ENCODE results near the gene MTG2. TPM values are rescaled to one million over a fixed set of nuclear protein-coding genes. Genes with fewer than 3 reads are reported as not detected.

MTG2 gene
- total and polyA plus RNA-seq, 2 experiments from 2014 or later = 11.3 to 11.7 TPM

GRCh38 chr20:62245911-62246280 is 63.1 kb downstream of the MTG2 start:
- H3K27ac ChIP-seq (ENCODE audit: low read depth) = no peak overlapping the region
- H3K4me2 ChIP-seq = no peak overlapping the region
- no peak overlapping the region for H3K27ac Mint-ChIP-seq
- peaks cover 5% of the 10 kb centered on the region; the same call in 1 of the 3 replicates for H3K36me3 Mint-ChIP-seq (ENCODE audit: low read depth)
- peaks cover 14% of the 10 kb centered on the region for H3K27me3 Mint-ChIP-seq (ENCODE audit: insufficient read depth, low read depth, poor library complexity)
- no peaks in the 10 kb centered on the region for H3K9me2 ChIP-seq (ENCODE audit: insufficient read depth)
- H3K4me1 Mint-ChIP-seq = peaks cover 13% of the 10 kb centered on the region
- H4K20me1 ChIP-seq (replicated peaks; ENCODE audit: insufficient read depth) = peaks cover 19% of the 10 kb centered on the region
- H3K27me3 ChIP-seq (ENCODE audit: insufficient read depth) = no peaks in the 10 kb centered on the region
- no peak overlapping the region for H3K4me3 ChIP-seq
- H2AFZ ChIP-seq = no peak overlapping the region
- ATAC-seq = no peak
- no peak overlapping the region for H3K4me3 Mint-ChIP-seq
- H3K36me3 ChIP-seq (ENCODE audit: insufficient read depth) = no peaks in the 10 kb centered on the region
- peaks cover 97% of the 10 kb centered on the region for H3K79me2 ChIP-seq (replicated peaks; ENCODE audit: insufficient read depth)
- H3F3A ChIP-seq (replicated peaks; ENCODE audit: low read depth) = no peaks in the 10 kb centered on the region
- no peaks in the 10 kb centered on the region for H3K4me1 ChIP-seq (ENCODE audit: insufficient read depth)
- no peak for DNase-seq (ENCODE audit: low spot score)
- no peak for TF ChIP-seq JUNB (IDR thresholded peaks at IDR 0.05; ENCODE audit: unreplicated experiment)
- TF ChIP-seq ZNF331 (CRISPR knock-in tag; IDR thresholded peaks at IDR 0.05; ENCODE audit: low read depth) = no peak
- TF ChIP-seq CTCF (conservative IDR thresholded peaks at IDR 0.05; ENCODE audit: low read depth in 2 of 2) = no peak
- TF ChIP-seq CREB1 (CRISPR knock-in tag; IDR thresholded peaks at IDR 0.05; ENCODE audit: low read depth) = no peak
- no peak for TF ChIP-seq EZH2phosphoT487 (IDR thresholded peaks at IDR 0.05; ENCODE audit: unreplicated experiment)
- TF ChIP-seq POLR2AphosphoS5 (IDR thresholded peaks at IDR 0.05; ENCODE audit: low read depth) = no peak
- no peak for TF ChIP-seq EZH2 (IDR thresholded peaks at IDR 0.05; ENCODE audit: low read depth, unreplicated experiment)
- no peak for TF ChIP-seq NANOG (IDR thresholded peaks at IDR 0.05; ENCODE audit: borderline replicate concordance)
- no peak for TF ChIP-seq ETS1 (IDR thresholded peaks at IDR 0.05)
- TF ChIP-seq ZNF462 (CRISPR knock-in tag; IDR thresholded peaks at IDR 0.05) = no peak
- TF ChIP-seq REST (IDR thresholded peaks at IDR 0.05; ENCODE audit: unreplicated experiment) = no peak
- no peak for TF ChIP-seq STAT1 (IDR thresholded peaks at IDR 0.05; ENCODE audit: unreplicated experiment)
- no peak for TF ChIP-seq ZNF114 (CRISPR knock-in tag; IDR thresholded peaks at IDR 0.05)
- H3K9me3 Mint-ChIP-seq = no peaks in the 10 kb centered on the region

All from GM23338 (cell line).